Activated CD8-positive, alpha-beta memory T cell treated with anti-CD3 and anti-CD28 coated beads for 36 hours (primary cell): ENCODE results near the gene CTF1. TPM values are rescaled to one million over a fixed set of nuclear protein-coding genes. Genes with fewer than 3 reads are reported as not detected.

ENCODE experiments used
- CTCF ChIA-PET: fragments of 350-600 bp; sonication (Branson Sonifier 250); formaldehyde crosslinking; loops from one replicate; lab custom pipeline; 2021; ENCODE audit warnings: antibody characterized with exemption; lab: Charles Lee
- POLR2A ChIA-PET: fragments of 350-600 bp; sonication (Branson Sonifier 250); formaldehyde crosslinking; loops from one replicate; lab custom pipeline; 2021; ENCODE audit warnings: antibody characterized with exemption; lab: Charles Lee
- total RNA-seq, 2 experiments: library from RNA; stranded (reverse); gene quantifications; one replicate each; pipeline ENCODE4 v1.2.3, GENCODE V29; 2021

The CTF1 gene
- total RNA-seq, 2 experiments from 2014 or later: 0.13 to 0.21 TPM

DNA sequence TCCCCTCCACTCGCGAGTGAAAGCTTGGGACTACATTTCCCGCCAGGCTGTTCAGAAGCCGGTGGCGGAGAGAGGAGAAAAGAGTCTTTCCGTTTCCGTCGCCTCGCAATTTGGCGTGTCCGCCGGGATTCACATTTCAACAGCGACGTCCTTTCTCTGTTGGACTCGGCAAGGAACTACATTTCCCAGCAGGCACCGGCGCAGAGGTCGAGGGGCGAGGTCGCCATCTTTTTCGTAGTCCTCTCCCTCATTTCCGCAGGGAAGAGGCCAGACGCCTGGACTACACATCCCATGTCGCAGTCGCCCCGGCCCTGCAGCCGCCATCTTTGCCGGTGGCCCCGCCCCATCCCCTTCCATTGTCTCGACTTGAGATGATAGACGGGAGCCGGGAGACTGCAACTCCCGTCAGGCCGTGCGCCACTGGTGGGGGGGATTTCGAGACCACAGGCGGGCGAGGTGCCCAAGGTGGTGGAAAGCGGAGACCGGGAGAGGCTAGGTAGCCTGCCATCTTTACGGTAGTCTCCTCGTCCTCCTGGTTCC is 26.1 kb downstream of the CTF1 start:
- ChIA-PET POLR2A (no interaction called here), CTCF (interaction anchor here (0.9 to 1.0 kb wide), 2 partner anchors 20 to 78 kb away, joined by 3 to 8 read pairs; no protein-coding TSS in a partner anchor)

- CTCF ChIA-PET: no interaction called here
- POLR2A ChIA-PET: interaction anchor here (1.6 kb wide), 1 partner anchor 20 kb away, joined by 4 read pairs; no protein-coding TSS in a partner anchor
Measured at GRCh38 chr16:30922960-30923535, 26.6 kb downstream of the CTF1 start.

GRCh38 chr16:30923554-30924075 is 27.2 kb downstream of the CTF1 start, which contains the start of gene FBXL19:
FBXL19 (plus strand) TSS chr16:30923572; CDS start chr16:30925755, 2,183 bp downstream.
- POLR2A ChIA-PET: interaction anchor here (1.6 kb wide), 1 partner anchor 19 kb away, joined by 4 read pairs; no protein-coding TSS in a partner anchor
- CTCF ChIA-PET: no interaction called here

DNA sequence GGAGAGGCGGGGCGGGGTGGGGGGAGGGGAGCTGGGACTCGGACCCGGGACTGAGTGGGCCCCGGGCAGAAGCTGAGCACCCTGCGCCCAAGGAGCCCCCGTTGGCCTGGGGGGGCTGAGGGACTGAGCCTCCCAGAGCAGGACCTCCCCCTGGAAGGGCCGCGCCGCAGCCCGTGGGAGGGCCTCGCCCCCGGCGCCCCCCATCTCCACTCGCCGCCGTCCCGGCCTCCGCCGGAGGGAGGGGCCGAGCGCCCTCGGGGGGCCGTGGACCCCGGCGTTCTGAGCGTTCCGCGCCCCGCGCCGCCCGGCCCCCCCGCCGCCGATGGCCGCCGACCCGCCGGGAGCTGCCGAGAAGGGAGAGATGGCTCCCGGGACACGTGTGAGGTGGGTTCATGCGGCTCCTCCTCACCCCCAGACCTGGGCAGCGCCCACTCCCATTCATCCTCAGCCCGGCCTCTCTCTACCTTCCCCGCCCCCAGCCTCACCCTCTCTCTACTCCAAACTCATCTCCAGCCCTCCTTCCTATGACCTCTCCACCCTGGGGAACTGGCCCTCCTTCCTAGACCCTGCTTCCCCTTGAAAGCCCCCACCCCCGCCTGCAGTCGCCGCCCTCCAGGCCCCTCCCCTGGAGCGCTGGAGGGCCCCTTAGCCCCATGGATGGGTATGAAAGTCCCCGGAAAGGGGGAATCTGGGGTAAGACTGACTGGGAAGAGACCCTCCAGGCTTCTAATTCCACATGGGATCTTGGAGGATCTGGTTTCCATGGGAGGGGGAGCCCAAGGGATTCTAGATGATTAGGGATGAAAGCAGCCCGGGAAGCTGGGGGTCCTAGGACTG is 27.9 kb downstream of the CTF1 start:
- CTCF ChIA-PET: interaction anchor here (1.4 to 1.5 kb wide), 3 partner anchors 18 to 80 kb away, joined by 3 to 9 read pairs (median 4); no protein-coding TSS in a partner anchor
- POLR2A ChIA-PET: interaction anchor here (0.6 to 1.6 kb wide), 2 partner anchors 16 to 18 kb away, joined by 3 to 4 read pairs; no protein-coding TSS in a partner anchor

DNA sequence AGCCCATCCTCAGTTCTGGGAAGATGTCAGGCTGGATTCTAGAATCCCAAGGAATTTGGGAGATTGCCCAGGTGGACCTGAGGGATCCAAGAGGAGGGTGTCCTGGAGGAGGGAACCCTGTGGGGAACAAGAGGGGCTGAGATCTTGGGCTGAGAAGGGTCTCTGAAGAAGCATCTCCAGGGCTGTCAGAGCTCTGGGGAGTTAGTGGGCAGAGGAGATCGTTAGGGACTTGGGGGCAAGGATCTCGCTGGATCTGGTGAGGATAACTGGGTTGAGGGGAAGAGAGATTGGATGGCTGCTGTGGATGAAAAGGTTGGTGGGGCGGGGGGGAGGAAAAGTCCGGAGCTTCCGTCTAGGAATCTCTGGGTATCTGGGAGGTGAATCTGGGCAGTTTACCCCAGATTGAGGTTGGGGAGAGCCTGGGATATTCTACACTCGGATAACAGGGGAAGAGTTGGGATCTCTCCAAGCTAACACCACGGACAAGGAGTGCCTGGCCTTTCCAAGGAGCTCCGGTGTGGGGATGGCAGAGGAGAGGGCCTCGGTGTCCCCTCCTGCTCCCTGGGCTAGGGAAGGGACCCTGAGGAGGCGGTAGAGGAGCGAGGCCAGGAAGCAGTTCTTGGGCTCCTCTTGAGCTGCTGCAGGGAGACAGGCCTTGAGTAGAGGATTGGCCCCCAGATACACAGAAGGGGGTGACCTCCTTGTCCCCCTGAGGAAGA is 28.7 kb downstream of the CTF1 start:
- POLR2A ChIA-PET: interaction anchor here (0.6 to 1.6 kb wide), 2 partner anchors 15 to 18 kb away, joined by 3 to 4 read pairs; no protein-coding TSS in a partner anchor
- CTCF ChIA-PET: interaction anchor here (0.7 to 1.5 kb wide), 4 partner anchors 11 to 81 kb away, joined by 3 to 9 read pairs (median 4); no protein-coding TSS in a partner anchor

GRCh38 chr16:30925632-30925987 is 29.2 kb downstream of the CTF1 start:
- POLR2A ChIA-PET: no interaction called here
- CTCF ChIA-PET: interaction anchor here (1.4 to 1.5 kb wide), 3 partner anchors 16 to 81 kb away, joined by 3 to 9 read pairs (median 4); no protein-coding TSS in a partner anchor

- CTCF ChIA-PET: interaction anchor here (1.4 kb wide), 2 partner anchors 16 to 82 kb away, joined by 3 to 9 read pairs; no protein-coding TSS in a partner anchor
- POLR2A ChIA-PET: no interaction called here
Measured at GRCh38 chr16:30925995-30926811, 29.8 kb downstream of the CTF1 start.

GRCh38 chr16:30926937-30927788 is 30.7 kb downstream of the CTF1 start:
- CTCF ChIA-PET: interaction anchor here (1.0 kb wide), 1 partner anchor 15 kb away, joined by 4 read pairs; no protein-coding TSS in a partner anchor
- POLR2A ChIA-PET: no interaction called here

- ChIA-PET POLR2A (no interaction called here), CTCF (interaction anchor here (1.0 kb wide), 1 partner anchor 14 kb away, joined by 4 read pairs; no protein-coding TSS in a partner anchor)
Measured at GRCh38 chr16:30927789-30928378, 31.5 kb downstream of the CTF1 start.

GRCh38 chr16:30928390-30928789 is 32.0 kb downstream of the CTF1 start:
- ChIA-PET CTCF (no interaction called here), POLR2A (no interaction called here)

DNA sequence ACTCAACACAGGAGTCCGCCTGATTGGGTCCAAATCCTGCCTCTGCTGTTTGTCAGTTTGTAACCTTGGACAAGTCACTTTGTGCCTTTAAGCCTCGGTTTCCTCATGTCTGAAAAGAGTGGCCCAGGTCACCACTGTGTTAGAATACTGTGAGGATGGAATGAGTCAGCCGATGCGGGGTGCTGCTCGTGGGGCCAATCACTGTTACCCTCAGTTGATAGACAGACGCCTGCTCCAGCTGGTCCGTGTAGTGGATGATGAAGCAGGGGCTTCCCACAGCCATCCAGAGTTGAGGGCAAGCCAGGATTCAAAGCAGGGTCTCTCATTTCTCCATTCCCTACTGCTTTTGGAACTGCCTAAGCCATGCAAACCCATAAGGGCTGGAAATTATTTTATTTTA is 32.8 kb downstream of the CTF1 start:
- CTCF ChIA-PET: interaction anchor here (1.2 kb wide), 1 partner anchor 13 kb away, joined by 3 read pairs; no protein-coding TSS in a partner anchor
- POLR2A ChIA-PET: interaction anchor here (0.5 kb wide), 1 partner anchor 945 kb away, joined by 4 read pairs; the partner anchor contains the start of gene ZNF267

DNA sequence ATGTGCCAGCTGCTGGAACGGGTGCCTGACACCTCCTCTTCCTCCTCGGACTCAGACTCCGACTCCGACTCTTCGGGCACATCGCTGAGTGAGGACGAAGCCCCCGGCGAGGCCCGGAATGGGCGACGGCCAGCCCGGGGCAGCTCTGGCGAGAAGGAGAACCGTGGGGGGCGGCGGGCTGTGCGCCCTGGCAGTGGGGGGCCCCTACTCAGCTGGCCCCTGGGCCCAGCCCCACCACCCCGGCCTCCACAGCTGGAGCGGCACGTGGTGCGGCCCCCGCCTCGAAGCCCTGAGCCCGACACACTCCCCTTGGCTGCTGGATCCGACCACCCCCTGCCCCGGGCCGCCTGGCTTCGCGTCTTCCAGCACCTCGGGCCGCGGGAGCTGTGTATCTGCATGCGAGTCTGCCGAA is 33.8 kb downstream of the CTF1 start:
- CTCF ChIA-PET: interaction anchor here (1.2 kb wide), 1 partner anchor 12 kb away, joined by 3 read pairs; no protein-coding TSS in a partner anchor
- POLR2A ChIA-PET: no interaction called here

- ChIA-PET POLR2A (no interaction called here), CTCF (no interaction called here)
Measured at GRCh38 chr16:30931068-30931650, 34.7 kb downstream of the CTF1 start.

- CTCF ChIA-PET: interaction anchor here (1.0 to 1.7 kb wide), 4 partner anchors 9 to 91 kb away, joined by 3 to 5 read pairs (median 4); no protein-coding TSS in a partner anchor
- POLR2A ChIA-PET: no interaction called here
Measured at GRCh38 chr16:30934827-30935557, 38.6 kb downstream of the CTF1 start.

DNA sequence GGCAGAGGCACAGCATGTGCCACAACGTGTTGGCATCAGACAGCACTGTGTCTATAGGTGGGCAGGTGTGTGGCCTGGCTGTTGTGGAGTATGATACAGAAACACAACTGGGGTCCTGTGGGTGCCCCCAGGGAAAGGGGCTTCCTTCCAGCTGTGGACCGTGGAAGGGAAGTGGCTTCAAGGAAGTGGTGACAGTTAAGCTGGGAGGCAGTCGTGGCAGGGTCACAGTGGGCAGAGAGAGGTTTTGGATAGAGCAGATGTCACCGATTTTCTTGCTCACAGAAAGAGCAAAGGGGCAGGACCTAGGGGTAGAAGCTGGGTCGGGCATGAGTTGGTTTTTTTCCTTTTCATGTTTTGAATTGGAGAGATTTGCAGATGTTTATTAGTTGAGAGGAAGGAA is 41.3 kb downstream of the CTF1 start:
- CTCF ChIA-PET: no interaction called here

More for the DNA sequence above, 41.3 kb downstream of the CTF1 start:
- POLR2A ChIA-PET: no interaction called here
